NB4 (cell line): ENCODE measurements around the gene TTC33.
"Not testable (repeated sequence)": the region's sequence is repeated elsewhere in the genome, so short reads cannot be mapped to it uniquely, and the experiment has no call there.

Source experiments
- DNase-seq: peaks from one replicate; pipeline ENCODE4 v3.0.0; 2010; ENCODE audit warnings: low read depth
- H3K4me3 ChIP-seq: one replicate; pipeline ENCODE4 v1.5.1; 2011; ENCODE audit warnings: mild to moderate bottlenecking, low read depth, low read length, moderate library complexity
- CTCF ChIP-seq: IDR thresholded peaks from one replicate; pipeline ENCODE4 v1.5.1; 2012; ENCODE audit warnings: low read depth, low read length
- MAX ChIP-seq: IDR thresholded peaks from 2 replicates; pipeline ENCODE4 v1.6.1; 2011; ENCODE audit warnings: low read depth, low read length
- MYC ChIP-seq: IDR thresholded peaks from 2 replicates; pipeline ENCODE4 v1.6.1; 2011; ENCODE audit warnings: low read depth, low read length
- POLR2A ChIP-seq: IDR thresholded peaks from 2 replicates; pipeline ENCODE4 v1.6.1; 2011; ENCODE audit warnings: mild to moderate bottlenecking; ENCODE audit not compliant: insufficient read length; ENCODE audit errors: extremely low read depth

Gene TTC33

GRCh38 chr5:40572391-40572790 lies 183.4 kb downstream of the TTC33 start:
- H3K4me3 ChIP-seq, result no peak overlapping the region
- no peak for DNase-seq

GRCh38 chr5:40571729-40572128 lies 184.0 kb downstream of the TTC33 start:
- TF ChIP-seq MYC (no peak), POLR2A (no peak), CTCF (no peak), MAX (no peak)

More at GRCh38 chr5:40572391-40572790, 183.4 kb downstream of the TTC33 start:
- no peak for TF ChIP-seq CTCF
- TF ChIP-seq MYC, result no peak
- no peak for TF ChIP-seq POLR2A
- TF ChIP-seq MAX, result no peak

GRCh38 chr5:40570408-40571129 lies 185.2 kb downstream of the TTC33 start:
- DNase-seq, result no peak
- H3K4me3 ChIP-seq, result no peak overlapping the region
- TF ChIP-seq CTCF (no peak), POLR2A (no peak), MYC (no peak), MAX (no peak)

More at GRCh38 chr5:40571729-40572128, 184.0 kb downstream of the TTC33 start:
- no peak overlapping the region for H3K4me3 ChIP-seq
- no peak for DNase-seq

- TF ChIP-seq MYC (no peak), POLR2A (no peak), CTCF (no peak), MAX (no peak)
- H3K4me3 ChIP-seq, result no peak overlapping the region
- no peak for DNase-seq
Observed at GRCh38 chr5:40569546-40570270, 186.1 kb downstream of the TTC33 start.

GRCh38 chr5:40568548-40568947 lies 187.2 kb downstream of the TTC33 start:
- no peak overlapping the region for H3K4me3 ChIP-seq
- DNase-seq, result no peak
- TF ChIP-seq CTCF (no peak), MAX (no peak), MYC (no peak), POLR2A (no peak)

- not testable (repeated sequence) for H3K4me3 ChIP-seq
Observed at GRCh38 chr5:40563173-40563572, 192.6 kb downstream of the TTC33 start.

More at GRCh38 chr5:40563173-40563572, 192.6 kb downstream of the TTC33 start:
- not testable (repeated sequence) for DNase-seq
